ENCODE results near the gene ACTBL2.
"Not testable (repeated sequence)": the region's sequence is repeated elsewhere in the genome, so short reads cannot be mapped to it uniquely, and the experiment has no call there.

ACTBL2 gene

DNA sequence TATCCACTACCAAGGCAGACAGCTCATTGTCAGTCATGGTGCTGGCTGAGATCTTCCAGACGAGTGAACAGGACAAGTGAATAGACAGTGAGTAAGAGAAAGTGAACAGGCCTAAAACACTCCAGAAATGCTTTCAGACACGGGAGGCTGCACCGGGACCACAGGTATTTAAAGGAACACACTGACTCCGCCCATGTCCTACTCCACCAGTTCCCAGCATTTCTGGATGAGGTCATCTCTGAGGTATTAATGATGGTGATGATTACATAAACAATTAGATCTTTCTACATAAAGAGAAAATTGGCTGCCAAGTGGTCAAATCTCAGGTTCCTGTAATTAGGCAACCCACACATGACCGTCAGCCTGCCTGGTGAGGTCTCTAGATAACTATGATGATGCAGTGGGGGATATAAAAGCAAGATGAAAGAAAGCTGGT, at the start of gene ACTBL2:
TSS of gene ACTBL2 (minus strand) at position 141 of the 436 bp plus-strand sequence. CDS start at position 37, 104 bp downstream.
- no peak for DNase-seq (ENCODE audit: low read depth)

DNA sequence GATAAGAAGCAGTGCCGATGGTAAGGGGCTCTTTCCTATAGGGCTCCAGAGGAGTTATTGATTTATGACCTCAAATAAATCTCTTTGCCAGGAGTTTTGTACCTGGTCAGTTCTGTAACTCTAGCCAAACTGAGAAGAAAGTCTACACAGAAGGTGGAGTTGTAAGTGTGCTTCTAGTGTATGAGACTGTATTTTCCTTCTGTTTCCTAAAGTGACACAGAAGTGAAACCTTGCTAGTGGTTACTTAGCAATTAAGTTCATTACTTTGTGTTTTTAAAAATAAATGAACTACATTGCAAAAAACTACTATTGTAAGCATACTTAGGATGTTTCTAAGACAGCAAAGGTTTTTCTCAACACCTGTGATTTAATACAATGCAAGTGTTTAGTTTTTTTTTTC, 48.7 kb upstream of the ACTBL2 start:
- DNase-seq (ENCODE audit: low read depth), result no peak

DNA sequence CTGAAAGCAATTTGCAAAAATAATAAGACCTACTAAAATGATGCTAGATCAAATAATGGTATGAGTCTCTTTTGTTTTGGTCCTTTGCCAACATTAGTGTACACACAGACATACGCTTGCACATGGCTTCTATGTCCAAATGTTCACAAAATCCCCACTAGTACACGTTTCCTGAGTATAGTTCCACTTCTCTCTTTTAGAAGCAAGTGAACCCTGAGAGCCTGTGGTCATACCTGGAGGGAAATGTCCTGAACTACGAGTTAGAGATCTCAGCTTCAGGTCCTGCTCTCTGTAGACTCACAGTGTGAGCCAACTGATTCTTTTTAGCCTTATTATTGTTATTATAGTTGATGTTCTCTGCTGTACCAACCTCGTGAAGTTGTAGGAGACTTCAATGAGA, 47.3 kb upstream of the ACTBL2 start:
- no peak for DNase-seq (ENCODE audit: low read depth)

DNA sequence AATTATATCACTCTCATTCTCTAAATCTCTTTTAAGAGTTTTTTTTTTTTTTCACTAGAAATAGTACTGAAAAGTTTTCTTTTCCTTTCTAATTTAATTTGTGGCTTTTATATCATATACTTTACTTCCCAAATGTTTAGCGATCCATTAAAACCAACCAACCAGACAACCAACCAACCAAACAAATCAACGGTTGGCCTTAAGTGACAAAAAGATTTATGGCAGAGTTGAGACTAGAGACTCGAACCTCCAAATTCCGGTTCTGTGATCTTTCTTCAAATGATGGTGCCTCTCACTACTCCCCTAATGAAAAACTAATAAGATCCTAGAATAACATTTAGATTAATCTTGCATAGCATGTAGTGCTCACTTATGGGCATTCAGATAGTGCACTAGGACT, 45.3 kb upstream of the ACTBL2 start:
- no peak for DNase-seq (ENCODE audit: low read depth)

DNA sequence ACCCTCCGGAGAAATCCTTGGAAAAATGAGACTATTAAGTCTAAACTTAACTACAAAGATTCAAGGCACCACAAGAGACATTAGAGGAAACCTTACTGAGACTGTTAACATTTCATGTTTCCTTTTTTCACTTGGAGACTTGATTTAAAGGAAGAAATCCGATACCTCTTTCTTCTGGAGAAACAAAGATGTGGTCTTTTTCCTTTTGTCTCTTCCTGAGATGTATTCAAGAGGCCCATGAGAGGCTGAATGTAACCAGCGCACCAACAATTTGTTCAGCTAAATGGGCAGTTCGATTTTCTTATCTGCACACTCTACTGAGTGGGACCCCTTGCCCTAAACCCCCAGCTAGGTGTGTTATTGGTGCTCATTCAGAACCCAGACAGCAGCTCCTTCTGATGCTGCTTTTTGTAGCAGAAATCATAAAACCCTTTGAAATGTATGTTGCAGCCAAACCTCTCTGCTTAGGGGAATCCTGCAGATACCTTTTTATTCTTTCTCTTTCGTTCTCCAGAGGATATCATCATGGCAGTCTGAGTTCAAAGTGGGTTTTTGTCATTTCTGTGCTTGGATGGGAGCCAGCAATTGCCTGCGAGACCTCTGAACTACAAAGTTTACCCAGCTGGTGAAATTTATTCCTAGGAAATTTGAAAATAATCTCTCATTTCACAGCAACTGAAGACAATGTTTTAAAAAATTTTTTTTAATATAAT, 41.9 kb upstream of the ACTBL2 start:
- DNase-seq (ENCODE audit: low read depth), result no peak

DNA sequence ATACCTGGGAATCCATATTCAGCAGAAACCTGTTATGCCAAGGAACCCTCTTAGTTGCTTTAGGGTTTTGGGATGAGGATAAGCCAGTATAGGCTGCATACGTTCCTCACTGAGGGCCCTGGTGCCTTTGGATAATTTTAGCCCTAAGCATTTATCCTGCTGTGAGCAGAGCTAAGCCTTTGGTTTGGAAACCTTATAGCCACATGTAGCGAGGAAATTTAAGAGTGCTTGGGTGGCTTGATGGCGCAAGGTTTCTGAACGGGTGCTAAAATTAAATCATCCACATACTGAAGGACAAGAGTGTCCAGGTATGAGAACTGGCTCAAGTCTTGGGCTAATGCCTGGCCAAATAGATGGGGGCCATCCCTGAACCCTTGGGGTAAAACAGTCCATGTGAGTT, 39.9 kb upstream of the ACTBL2 start:
- not testable (repeated sequence) for DNase-seq (ENCODE audit: low read depth)

DNA sequence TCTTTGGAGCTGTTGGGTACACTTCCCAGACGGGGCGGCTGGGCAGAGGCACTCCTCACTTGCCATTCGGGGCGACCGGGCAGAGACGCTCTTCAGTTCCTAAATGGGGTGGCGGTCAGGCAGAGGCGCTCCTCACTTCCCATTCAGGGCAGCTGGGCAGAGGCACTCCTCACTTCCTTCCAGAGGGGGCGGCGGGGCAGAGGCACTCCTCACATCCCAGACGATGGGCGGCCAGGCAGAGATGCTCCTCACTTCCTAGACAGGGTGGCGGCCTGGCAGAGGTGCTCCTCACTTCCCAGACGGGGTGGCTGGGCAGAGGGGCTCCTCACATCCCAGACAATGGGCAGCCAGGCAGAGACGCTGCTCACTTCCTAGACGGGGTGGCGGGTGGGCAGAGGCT, 35.8 kb upstream of the ACTBL2 start:
- DNase-seq (ENCODE audit: low read depth), result not testable (repeated sequence)

DNA sequence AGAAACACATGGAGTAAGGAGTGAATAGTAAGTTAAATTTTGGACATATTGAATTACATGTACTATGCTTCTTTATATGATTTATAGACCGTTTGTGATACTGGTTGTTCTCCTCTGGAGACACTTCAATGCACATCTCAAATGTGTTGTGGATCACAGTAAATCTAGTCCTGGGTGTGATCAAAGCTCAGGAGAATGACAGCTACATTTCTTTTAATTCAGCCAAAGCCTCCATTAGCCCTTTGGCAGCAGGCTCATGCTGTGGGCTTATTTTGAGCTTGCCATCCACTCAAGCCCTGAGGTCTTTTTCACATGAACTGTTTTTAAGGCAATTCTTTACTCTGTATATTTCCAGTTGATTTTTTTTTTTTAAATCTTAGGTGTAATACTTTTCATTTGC, 34.6 kb upstream of the ACTBL2 start:
- no peak for DNase-seq (ENCODE audit: low read depth)

DNA sequence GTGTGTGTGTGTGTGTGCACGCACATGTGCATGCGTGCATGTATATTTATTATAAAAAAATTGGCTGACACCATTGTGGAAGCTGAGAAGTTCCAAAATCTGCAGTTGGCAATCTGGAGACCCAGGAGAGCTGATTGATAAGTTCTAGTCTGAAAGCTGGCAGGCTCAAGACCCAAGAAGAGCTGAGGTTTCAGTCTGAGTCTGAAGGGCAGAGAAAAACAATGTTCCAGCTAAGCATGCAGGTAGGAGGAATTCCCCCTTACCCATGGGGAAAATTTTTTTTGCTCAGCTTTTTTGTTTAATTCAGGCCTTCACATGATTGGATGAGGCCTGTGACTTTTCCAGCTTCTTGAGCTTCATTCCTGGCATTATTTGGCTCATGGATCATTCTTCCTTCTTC, 31.2 kb upstream of the ACTBL2 start:
- no peak for DNase-seq (ENCODE audit: low read depth)

DNA sequence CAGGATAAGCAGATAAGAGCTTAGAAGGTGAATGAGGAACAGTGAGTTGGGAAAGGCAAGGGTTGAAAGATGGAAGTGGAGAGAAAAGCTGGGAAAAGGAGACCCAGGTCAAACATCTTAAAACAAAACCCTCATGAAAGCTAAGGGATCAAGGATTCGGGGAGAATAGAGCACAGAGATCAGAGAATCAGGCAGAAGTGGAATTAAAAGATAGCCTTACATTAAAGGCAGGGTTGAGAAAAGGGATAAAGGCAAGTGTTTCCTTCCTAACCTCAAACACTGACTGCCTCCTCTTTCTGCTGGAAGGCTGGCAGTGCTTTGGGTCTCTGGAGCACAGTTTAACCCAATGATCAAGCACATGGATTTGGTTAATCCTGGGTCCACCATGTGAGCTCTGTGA, 28.7 kb upstream of the ACTBL2 start:
- DNase-seq (ENCODE audit: low read depth), result no peak

DNA sequence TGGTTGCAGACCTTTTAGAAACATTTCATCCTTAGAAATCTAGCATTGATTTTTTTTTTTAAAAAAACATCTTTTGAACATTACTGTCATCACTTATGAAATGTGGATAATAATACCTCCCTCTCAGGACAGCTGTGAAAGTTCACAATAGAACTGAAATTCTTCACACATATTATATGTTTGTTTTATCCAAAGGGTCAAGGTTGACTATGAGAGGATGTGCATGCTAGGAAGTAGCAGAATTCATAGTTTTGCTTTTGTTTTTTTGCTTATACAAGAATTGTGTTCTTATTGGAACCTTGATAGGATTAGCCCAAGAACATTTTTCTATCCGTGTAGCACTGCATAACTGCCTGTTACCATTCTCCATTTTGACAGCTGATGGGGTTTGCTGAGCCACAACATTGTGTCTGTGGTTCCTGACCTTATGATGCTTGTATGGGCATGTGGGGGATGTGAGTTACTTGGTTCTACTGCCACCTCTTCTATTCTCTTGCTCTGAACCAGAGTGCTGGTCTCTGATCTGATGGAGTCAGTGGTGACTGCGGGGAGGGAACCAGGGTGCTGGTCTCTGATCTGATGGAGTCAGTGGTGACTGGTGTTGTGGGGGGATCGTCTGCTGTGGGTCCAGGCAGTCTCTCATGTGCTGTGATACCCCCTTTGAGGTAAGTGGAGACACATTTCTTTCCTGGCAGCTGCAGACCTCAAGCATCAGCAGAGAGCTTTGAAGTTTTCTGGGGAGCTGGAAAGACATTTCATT, 27.1 kb upstream of the ACTBL2 start:
- no peak for DNase-seq (ENCODE audit: low read depth)

DNA sequence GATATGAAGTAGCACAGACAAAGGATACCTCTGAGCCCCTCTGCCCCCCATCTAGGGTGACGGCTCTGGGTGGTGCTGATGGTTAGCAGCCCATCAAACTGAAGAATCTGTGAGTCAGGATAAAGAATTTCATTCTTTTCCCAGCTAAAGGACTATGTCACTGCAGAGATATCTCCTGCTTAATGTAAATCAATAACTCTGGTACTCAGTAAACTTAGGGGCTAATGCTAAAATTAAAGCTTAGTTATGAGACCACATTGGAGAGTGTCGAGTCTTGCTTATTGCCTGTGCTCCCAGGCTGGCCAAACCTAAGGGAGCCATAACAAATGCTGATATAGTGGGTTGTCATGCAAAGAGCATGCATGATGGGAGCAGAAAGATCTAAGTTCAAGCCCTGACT, 25.6 kb upstream of the ACTBL2 start:
- DNase-seq (ENCODE audit: low read depth), result no peak

DNA sequence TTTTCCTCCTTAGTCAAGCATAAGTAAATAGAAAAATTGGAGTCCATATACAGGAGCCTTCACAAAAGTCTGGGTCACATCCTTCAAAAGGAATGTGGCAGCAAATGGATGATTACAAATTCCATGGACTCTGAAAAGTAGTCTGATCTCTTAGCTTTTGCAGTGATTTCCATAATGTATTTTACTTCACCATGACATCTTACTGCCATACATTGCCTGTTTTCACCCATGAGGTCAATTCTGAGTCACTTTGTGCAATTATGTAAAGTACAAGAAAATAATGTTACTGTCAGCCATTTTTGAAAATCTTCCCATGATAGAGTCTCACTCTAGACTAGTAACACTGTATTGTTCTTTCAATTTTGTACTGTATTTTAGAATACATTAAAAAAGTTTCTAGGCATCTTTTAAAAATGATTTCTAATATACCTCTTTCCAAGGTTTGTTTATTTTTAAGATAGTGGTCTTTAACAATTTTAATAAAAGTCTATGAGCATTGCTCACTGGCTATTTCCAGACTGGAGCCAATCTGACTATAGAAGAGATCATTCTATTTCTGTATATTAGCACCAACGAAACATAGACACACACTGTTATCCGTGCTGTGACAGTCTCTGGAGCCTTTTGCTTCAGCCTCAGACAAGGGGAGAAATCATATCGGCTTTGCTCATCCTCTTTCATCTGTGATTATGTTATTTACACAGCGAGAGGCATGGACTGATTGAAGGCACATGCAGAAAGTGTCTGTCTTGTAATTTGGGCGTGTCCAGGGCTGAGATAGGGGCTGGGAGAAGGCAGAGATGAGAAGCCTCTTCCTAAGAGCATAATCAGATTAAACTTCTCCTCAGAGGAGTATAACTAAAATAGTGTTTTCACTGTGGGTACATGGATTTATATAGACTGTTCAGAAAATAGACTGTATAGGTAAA, 22.9 kb upstream of the ACTBL2 start:
- no peak for DNase-seq (ENCODE audit: low read depth)

DNA sequence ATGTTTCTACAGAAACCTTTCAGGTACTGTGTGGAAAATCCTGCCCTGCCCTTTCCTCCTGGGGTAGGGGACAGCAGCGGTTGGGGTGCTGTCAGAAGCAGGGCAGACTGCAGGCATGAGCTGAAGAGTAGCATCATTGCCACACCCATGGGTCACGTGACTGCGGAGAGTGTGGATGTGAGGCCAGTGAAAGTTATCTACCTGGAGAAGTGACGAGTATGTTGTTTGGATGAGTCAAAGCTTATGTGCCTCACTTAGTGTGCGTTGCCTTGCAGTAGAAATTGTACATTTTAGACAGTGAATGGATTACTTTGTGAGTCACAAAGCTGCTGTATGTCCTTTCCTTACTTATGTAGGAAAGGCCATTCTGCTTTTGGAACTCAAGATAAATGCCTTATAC, 21.7 kb upstream of the ACTBL2 start:
- no peak for DNase-seq (ENCODE audit: low read depth)

DNA sequence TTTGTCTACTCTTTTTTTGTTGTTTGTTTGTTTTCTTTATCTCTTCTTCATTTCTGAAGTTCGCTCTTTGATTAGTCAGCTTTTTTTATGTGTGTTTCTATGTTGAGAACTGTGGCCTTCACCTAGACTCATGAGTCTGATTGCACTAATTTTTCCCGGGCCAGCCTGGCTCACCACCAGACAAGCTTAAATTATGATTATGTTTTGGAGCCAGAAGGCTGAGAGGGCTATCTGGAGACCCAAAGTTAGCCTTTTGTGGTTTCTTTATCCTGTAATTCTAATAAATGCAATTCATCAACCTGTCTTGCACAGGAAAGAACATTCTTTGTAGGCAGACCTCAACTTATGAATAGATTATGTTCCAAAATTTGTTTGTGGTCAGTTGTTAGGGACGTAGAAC, 20.8 kb upstream of the ACTBL2 start:
- no peak for DNase-seq (ENCODE audit: low read depth)

DNA sequence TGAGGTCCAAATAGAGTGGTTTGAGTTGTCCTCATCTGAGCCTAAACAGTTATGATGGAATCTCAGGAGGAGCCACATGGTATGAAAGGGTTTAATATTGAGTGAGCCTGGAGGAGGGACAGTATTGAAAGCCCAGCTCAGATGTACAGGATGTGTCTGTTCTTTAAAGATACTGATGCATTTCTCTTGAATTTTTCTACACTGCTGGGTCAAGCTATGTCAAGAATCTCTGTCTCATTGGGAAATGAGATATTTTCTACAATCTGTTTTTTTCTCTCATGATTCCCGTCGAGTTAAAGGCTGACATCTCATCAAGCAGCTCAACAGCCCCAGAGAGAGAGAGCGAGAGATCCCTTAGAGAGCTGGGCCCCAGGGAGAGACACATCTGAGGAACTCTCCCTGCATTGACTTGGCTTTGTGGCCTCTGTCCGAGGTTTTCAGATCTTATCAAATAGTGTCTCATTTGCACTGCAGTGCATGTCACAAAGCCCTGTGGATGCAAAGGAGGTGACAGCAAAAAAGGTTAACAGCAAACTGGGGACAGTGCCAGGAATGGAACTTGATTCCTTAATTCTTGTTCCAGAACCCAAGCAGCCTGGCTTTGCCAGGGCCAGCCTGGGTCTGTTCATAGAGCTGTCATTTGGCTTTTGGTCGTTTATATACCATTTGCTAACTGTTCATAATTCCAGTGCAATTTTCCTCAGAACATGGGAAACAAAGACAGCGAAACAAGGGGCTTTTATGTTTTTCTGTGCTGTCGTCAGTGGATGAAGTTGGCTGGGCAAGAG, 19.0 kb upstream of the ACTBL2 start:
- DNase-seq (ENCODE audit: low read depth), result no peak

DNA sequence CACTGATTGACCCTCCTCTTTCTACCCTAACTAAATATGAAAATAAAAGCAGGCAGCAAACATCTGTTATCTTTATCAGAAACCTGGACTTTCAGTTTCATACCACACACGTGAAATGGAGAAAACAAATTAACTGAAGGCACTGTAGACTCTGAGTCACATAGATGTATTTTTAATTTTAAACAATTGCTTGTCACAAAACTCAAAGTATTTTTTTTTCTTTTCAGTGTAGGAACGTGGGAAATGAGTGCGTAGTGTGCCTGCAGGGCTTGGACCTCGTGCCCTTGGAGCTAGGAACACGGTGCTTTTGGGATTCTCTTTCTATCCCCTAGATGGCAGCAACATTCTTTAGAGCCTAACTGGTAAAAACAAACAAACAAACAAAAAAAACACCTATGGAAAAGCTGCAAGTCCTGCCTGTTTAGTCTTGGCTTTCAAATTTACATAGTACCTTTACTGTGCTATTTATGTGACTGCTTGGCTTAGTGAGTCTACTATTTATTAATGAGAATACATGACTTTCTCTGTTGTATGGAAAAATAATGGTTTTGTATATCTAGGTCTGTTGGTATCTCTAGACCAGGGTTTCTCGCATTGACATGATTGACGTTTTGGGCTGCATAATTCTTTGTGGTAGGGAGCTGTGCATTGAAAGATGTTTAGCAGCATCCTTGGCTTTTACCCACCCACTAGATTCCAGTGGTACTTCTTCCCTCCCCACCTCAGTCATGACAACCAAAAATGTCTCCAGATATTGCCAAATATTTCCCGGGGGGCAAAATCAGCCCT, 16.8 kb upstream of the ACTBL2 start:
- DNase-seq (ENCODE audit: low read depth), result no peak

DNA sequence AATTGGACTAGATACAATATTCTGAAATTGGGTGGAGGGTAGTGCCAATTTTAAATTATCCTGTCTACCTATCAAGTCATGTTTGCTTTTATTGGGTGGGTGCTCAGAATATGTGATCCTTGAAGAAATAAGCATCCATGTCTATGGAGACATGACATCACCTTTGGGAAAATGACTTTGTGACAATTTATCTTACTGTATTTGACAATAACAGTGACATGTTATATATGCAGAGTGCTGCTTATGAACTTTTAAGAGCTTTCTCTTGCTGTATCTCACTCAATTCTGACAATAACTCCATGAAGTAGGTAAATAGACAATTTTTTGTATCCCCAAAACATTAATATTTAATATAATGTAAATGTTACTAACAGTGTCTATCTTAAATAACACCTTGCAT, 15.1 kb upstream of the ACTBL2 start:
- DNase-seq (ENCODE audit: low read depth), result no peak

DNA sequence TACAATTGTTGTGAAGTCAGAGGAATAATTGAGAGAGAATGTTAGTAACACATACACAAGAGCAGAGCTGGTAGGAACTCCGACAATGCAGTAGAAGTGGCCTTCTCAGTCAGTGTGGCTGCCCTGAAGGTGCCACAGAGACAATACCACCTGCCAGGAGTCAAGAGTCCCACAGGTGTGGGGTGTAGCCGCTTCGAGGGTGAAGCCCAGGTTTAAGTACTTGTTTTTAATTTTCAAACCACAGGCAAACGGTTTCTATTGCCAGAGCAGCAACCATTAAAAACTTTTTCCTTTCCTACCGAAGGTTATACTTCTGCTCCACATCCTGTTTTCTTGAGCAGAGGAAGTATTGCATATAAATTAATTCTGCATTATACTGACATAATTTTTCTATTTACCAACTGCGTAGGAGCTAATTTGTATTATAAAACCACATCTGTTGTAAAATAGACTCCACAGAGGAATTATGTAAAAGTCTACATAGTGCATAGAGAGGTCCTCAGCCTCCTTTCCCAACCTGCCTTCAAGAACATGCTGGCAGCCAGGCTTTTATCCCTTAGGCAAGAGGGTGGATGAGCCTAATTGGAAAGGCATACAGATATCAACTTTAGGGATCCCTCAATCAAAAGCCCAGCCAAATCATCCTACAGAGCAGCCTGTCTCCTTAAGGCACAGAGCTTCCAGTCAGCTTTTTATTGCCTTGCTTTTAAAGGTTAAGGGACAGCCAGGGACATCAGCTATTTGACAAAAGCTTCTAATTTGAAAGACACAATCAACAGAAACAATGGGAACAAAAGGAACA, 12.9 kb upstream of the ACTBL2 start:
- no peak for DNase-seq (ENCODE audit: low read depth)

Data from stimulated activated CD8-positive, alpha-beta memory T cell treated with anti-CD3 and anti-CD28 coated beads, Interleukin-15, amount 100 ng/mL, for 24 hours (primary cell).